IPS DF 19.7 (cell line): ENCODE results near the gene C2orf69.

ENCODE experiments used
- DNase-seq: peaks from one replicate; pipeline ENCODE4 v3.0.0-alpha.2; 2013; ENCODE audit warnings: low read depth, low spot score

Gene C2orf69

GRCh38 chr2:199966976-199967375 is 55.9 kb downstream of the C2orf69 start:
- no peak for DNase-seq

GRCh38 chr2:199968126-199968525 is 57.0 kb downstream of the C2orf69 start:
- no peak for DNase-seq

GRCh38 chr2:199972088-199972626 is 61.1 kb downstream of the C2orf69 start:
- DNase-seq: no peak

GRCh38 chr2:199973703-199974102 is 62.6 kb downstream of the C2orf69 start:
- no peak for DNase-seq

- no peak for DNase-seq
Observed at GRCh38 chr2:199975273-199975895, 64.3 kb downstream of the C2orf69 start.
